Hepatocyte (in vitro differentiated cells): Measurements from ENCODE around the gene FCAMR. TPM values are rescaled to one million over a fixed set of nuclear protein-coding genes. Genes with fewer than 3 reads are reported as not detected.

ENCODE experiments used
- DNase-seq: peaks from one replicate; pipeline ENCODE4 v3.0.0-alpha.2; 2016; ENCODE audit warnings: low spot score
- H2AFZ ChIP-seq: fragments of 200-600 bp; sonication (generic); 2 replicates; pipeline ENCODE4 v1.6.0; 2016; ENCODE audit warnings: antibody characterized with exemption, mild to moderate bottlenecking
- H3K27ac ChIP-seq: fragments of 200-600 bp; sonication (generic); 2 replicates; pipeline ENCODE4 v1.5.1; 2016; ENCODE audit warnings: mild to moderate bottlenecking
- H3K27me3 ChIP-seq: fragments of 200-600 bp; sonication (generic); 2 replicates; pipeline ENCODE4 v1.6.1; 2016
- H3K36me3 ChIP-seq: fragments of 200-600 bp; sonication (generic); replicated peaks from 2 replicates; pipeline ENCODE4 v1.5.1; 2016; ENCODE audit warnings: low read depth; ENCODE audit not compliant: insufficient read depth
- H3K4me1 ChIP-seq: fragments of 200-600 bp; sonication (generic); 2 replicates; pipeline ENCODE4 v1.5.1; 2016; ENCODE audit warnings: mild to moderate bottlenecking, moderate library complexity; ENCODE audit not compliant: insufficient read depth
- H3K4me2 ChIP-seq: fragments of 200-600 bp; sonication (generic); 2 replicates; pipeline ENCODE4 v1.6.0; 2016
- H3K4me3 ChIP-seq: fragments of 200-600 bp; sonication (generic); 2 replicates; pipeline ENCODE4 v1.5.1; 2016; ENCODE audit warnings: mild to moderate bottlenecking
- H3K79me2 ChIP-seq: fragments of 200-600 bp; sonication (generic); 2 replicates; pipeline ENCODE4 v1.6.0; 2017; ENCODE audit warnings: mild to moderate bottlenecking
- H3K9me2 ChIP-seq: fragments of 200-600 bp; sonication (generic); replicated peaks from 2 replicates; pipeline ENCODE4 v1.6.0; 2017; ENCODE audit warnings: mild to moderate bottlenecking; ENCODE audit not compliant: insufficient read depth
- H3K9me3 ChIP-seq: fragments of 200-600 bp; sonication (generic); 2 replicates; pipeline ENCODE4 v1.5.1; 2016; ENCODE audit warnings: low read depth, mild to moderate bottlenecking
- H4K20me1 ChIP-seq: fragments of 200-600 bp; sonication (generic); 2 replicates; pipeline ENCODE4 v1.6.0; 2016; ENCODE audit warnings: mild to moderate bottlenecking; ENCODE audit not compliant: insufficient read depth, poor library complexity, severe bottlenecking
- EZH2 ChIP-seq: fragments of 200-600 bp; sonication (generic); IDR thresholded peaks from 2 replicates; pipeline ENCODE4 v1.6.1; 2016; ENCODE audit warnings: antibody characterized with exemption, mild to moderate bottlenecking, borderline replicate concordance
- EZH2phosphoT487 ChIP-seq: fragments of 200-600 bp; sonication (generic); IDR thresholded peaks from one replicate; pipeline ENCODE4 v1.6.1; 2018; ENCODE audit warnings: antibody characterized with exemption, mild to moderate bottlenecking, low read depth, moderate library complexity; ENCODE audit not compliant: unreplicated experiment, severe bottlenecking
- WGBS: methylation state at CpG from one replicate; pipeline ENCODE4 v1.1.6; 2016; ENCODE audit warnings: low lambda C conversion rate; ENCODE audit errors: missing lambda C conversion rate; 5-methylcytosine and 5-hydroxymethylcytosine counted together
- polyA plus RNA-seq: library from polyadenylated mRNA; unstranded; fragments of >200 nt; fragmentation: Nextera tagmentation; extraction: Ambion mirVana; gene quantifications from 2 replicates; pipeline ENCODE4 v1.2.1, GENCODE V29; 2016
- total RNA-seq: library from RNA; depleted of rRNA; stranded (reverse); fragments of >200 nt; gene quantifications from 2 replicates; pipeline ENCODE4 v1.2.3, GENCODE V29; 2014
- TF ChIP-seq, protein P1 (sequence below): fragments of 200-600 bp; sonication (generic); IDR thresholded peaks from 2 replicates; pipeline ENCODE4 v1.5.1; 2016; ENCODE audit warnings: antibody characterized with exemption, mild to moderate bottlenecking; ENCODE audit not compliant: poor library complexity

FCAMR gene
- total and polyA plus RNA-seq, 2 experiments from 2014 or later, result 0.70 TPM; not detected in 1

- H3K4me2 ChIP-seq, result no peak overlapping the region
- no peaks in the 10 kb centered on the region for H3K27me3 ChIP-seq
- 78% methylated on average over 7 of the region's 7 CpGs for WGBS
- H4K20me1 ChIP-seq, result no peaks in the 10 kb centered on the region
- peaks cover 19% of the 10 kb centered on the region for H3K4me1 ChIP-seq
- H3K27ac ChIP-seq, result peak overlapping the region; percentile 87
- TF ChIP-seq, protein P1, sequence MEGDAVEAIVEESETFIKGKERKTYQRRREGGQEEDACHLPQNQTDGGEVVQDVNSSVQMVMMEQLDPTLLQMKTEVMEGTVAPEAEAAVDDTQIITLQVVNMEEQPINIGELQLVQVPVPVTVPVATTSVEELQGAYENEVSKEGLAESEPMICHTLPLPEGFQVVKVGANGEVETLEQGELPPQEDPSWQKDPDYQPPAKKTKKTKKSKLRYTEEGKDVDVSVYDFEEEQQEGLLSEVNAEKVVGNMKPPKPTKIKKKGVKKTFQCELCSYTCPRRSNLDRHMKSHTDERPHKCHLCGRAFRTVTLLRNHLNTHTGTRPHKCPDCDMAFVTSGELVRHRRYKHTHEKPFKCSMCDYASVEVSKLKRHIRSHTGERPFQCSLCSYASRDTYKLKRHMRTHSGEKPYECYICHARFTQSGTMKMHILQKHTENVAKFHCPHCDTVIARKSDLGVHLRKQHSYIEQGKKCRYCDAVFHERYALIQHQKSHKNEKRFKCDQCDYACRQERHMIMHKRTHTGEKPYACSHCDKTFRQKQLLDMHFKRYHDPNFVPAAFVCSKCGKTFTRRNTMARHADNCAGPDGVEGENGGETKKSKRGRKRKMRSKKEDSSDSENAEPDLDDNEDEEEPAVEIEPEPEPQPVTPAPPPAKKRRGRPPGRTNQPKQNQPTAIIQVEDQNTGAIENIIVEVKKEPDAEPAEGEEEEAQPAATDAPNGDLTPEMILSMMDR, result no peak
- TF ChIP-seq EZH2phosphoT487 (no peak), EZH2 (no peak)
- no peaks in the 10 kb centered on the region for H3K9me3 ChIP-seq
- no peak for DNase-seq
- H3K4me3 ChIP-seq, result no peak overlapping the region
- no peaks in the 10 kb centered on the region for H3K36me3 ChIP-seq
- no peaks in the 10 kb centered on the region for H3K9me2 ChIP-seq
- H2AFZ ChIP-seq, result no peak overlapping the region
- H3K79me2 ChIP-seq, result no peaks in the 10 kb centered on the region
These were observed 39.7 kb upstream of the FCAMR start for GRCh38 chr1:207009945-207010344.

DNA sequence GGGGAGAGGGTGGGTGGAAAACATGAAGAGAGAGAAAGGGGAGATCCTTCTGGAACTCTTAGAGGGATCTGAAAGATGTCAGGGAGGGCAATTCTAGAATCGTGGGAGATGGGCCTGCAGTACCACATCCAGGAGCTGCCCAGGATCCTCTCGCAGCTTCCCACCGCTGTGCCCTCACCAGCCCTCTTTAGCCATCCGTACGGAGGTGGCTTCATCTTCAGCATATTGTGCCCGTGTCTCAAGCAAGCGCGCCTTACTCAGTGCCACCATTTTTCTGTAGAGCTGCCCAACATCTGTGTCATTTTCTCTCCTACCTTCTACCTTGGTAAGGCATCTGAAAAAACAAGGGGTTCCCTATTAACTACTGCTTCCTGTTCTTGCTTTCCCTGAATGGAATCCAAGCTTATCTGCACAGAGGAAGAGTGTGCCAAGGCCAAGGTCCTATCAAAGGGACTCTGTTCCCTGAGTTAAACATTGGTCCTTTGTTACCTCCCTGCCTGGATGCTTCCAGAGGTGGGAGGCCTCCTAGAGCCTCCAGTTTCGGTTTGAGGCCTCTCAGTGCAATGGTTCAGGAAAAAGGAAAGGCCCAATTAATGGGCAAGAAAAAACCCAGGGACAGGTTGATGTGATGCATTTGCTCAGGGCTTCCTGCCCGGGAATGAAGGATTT is 39.1 kb upstream of the FCAMR start:
- WGBS, result 95% methylated on average over 10 of the region's 10 CpGs
- H3K36me3 ChIP-seq, result no peaks in the 10 kb centered on the region
- no peak overlapping the region for H3K4me3 ChIP-seq
- no peaks in the 10 kb centered on the region for H3K9me2 ChIP-seq
- peaks cover 24% of the 10 kb centered on the region for H3K4me1 ChIP-seq
- no peaks in the 10 kb centered on the region for H3K27me3 ChIP-seq
- H4K20me1 ChIP-seq, result no peaks in the 10 kb centered on the region
- no peak overlapping the region for H2AFZ ChIP-seq
- H3K9me3 ChIP-seq, result no peaks in the 10 kb centered on the region
- no peak for TF ChIP-seq EZH2phosphoT487
- TF ChIP-seq, protein P1, result no peak
- TF ChIP-seq EZH2, result no peak
- no peaks in the 10 kb centered on the region for H3K79me2 ChIP-seq
- H3K27ac ChIP-seq, result peak overlapping the region; percentile 87
- no peak for DNase-seq
- no peak overlapping the region for H3K4me2 ChIP-seq

DNA sequence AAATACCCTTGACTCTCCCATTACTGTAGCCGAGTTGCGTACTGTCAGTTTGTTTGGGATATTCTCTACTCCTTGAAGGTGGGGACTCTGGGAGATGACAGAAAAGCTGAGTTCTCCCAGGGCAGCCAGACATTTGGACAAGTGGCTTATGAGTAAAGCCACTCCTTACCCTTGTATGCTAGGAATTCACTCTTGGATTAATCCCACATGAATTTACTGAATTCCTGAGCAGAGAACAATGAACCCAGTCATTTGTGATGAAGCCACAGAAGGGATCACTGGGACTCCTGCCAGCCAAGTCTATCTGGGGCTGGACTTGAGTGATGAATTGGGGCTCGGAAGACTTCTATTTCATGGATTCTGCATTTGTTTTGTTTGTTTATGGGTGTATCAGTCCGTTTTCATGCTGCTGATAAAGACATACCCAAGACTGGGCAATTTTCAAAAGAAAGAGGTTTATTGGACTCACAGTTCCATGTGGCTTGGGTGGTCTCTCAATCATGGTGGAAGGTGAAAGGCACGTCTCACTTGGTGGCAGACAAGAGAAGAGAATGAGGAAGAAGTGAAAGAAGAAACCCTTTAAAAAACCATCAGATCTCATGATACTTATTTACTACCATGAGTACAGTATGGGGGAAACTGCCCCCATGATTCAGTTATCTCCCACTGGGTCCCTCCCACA is 37.2 kb upstream of the FCAMR start:
- Histone ChIP-seq H4K20me1 (no peaks in the 10 kb centered on the region), H3K27ac (peak overlapping the region; percentile 87), H3K27me3 (no peaks in the 10 kb centered on the region), H3K4me1 (peaks cover 24% of the 10 kb centered on the region), H3K36me3 (no peaks in the 10 kb centered on the region), H3K9me2 (no peaks in the 10 kb centered on the region), H2AFZ (no peak overlapping the region), H3K4me3 (no peak overlapping the region), H3K79me2 (no peaks in the 10 kb centered on the region), H3K4me2 (no peak overlapping the region), H3K9me3 (no peaks in the 10 kb centered on the region)
- DNase-seq, result no peak
- TF ChIP-seq EZH2, result no peak
- no peak for TF ChIP-seq EZH2phosphoT487
- TF ChIP-seq, protein P1, result no peak
- 68% methylated on average over 5 of the region's 5 CpGs for whole genome bisulfite sequencing
